ENCODE data around the gene NF2.

The NF2 gene

DNA sequence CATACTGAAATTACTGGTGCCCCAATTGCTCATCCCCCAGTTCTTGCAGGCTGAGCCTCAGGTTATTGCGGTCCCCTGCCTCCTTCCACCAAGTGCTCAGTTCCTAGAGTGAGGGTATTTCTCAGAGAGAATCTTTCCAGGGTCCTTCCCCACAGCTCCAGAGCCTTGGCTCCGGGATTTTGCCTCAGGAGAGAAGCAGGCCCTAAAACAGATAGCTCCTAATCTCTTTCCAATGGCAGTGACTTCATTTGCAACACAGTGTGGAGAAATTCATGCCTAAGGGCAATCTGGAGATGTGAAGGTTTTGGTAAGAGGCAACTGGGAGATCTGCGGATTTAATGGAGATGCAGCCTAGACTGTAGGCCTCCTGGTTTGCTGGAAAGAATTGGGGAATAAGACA lies 2.9 kb downstream of the NF2 start:
- no peak overlapping the region for H3K4me3 ChIP-seq (ENCODE audit: low read depth, low read length)
- H3K36me3 ChIP-seq = peaks cover 28% of the 10 kb centered on the region
- H3K9me3 ChIP-seq (ENCODE audit: severe bottlenecking) = no peaks in the 10 kb centered on the region
- TF ChIP-seq, protein P1, sequence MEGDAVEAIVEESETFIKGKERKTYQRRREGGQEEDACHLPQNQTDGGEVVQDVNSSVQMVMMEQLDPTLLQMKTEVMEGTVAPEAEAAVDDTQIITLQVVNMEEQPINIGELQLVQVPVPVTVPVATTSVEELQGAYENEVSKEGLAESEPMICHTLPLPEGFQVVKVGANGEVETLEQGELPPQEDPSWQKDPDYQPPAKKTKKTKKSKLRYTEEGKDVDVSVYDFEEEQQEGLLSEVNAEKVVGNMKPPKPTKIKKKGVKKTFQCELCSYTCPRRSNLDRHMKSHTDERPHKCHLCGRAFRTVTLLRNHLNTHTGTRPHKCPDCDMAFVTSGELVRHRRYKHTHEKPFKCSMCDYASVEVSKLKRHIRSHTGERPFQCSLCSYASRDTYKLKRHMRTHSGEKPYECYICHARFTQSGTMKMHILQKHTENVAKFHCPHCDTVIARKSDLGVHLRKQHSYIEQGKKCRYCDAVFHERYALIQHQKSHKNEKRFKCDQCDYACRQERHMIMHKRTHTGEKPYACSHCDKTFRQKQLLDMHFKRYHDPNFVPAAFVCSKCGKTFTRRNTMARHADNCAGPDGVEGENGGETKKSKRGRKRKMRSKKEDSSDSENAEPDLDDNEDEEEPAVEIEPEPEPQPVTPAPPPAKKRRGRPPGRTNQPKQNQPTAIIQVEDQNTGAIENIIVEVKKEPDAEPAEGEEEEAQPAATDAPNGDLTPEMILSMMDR (IDR thresholded peaks at IDR 0.05; ENCODE audit: low read depth, low read length) = no peak
- no peak for DNase-seq
- H3K27me3 ChIP-seq (ENCODE audit: insufficient read depth, low read depth, severe bottlenecking) = no peaks in the 10 kb centered on the region
- no peak overlapping the region for H3K27ac ChIP-seq

DNA sequence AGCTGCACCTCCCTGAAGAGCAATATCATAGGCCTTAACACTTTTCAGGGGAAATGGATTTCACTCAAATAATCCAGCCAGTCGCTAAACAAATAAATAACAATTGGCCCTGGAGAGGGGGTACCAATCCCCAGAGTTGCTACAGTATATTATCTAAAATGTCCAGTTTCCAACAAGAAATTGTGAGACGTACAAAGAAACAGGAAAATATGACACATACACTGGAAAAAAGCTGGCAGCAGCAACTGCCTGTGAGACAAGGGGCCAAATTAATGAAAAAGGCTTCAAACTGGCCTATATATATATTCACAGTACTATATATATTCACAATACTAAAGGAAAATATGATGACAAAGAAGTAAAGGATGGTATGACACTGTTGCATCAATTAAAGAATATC lies 4.0 kb downstream of the NF2 start:
- Histone ChIP-seq H3K9me3 (ENCODE audit: severe bottlenecking) (no peaks in the 10 kb centered on the region), H3K4me3 (ENCODE audit: low read depth, low read length) (no peak overlapping the region), H3K27me3 (ENCODE audit: insufficient read depth, low read depth, severe bottlenecking) (no peaks in the 10 kb centered on the region), H3K36me3 (peaks cover 32% of the 10 kb centered on the region), H3K27ac (no peak overlapping the region)
- no peak for DNase-seq
- TF ChIP-seq, protein P1 (IDR thresholded peaks at IDR 0.05; ENCODE audit: low read depth, low read length) = no peak

DNA sequence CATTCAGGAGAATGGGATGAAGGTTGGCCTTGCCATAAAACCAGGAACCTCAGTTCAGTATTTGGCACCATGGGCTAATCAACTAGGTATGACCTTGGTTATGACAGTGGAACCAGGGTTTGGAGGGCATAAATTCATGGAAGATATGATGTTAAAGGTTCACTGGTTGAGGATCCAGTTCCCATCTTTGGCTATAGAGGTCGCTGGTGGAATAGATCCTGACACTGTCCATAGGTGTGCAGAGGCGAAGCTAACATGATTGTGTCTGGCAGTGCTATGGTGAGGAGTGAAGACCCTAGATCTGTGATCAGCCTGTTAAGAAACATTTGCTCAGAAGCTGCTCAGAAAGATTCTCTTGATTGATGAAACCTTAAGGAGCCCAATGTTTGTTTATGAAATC lies 5.7 kb downstream of the NF2 start:
- TF ChIP-seq, protein P1 (IDR thresholded peaks at IDR 0.05; ENCODE audit: low read depth, low read length) = peak; percentile 69
- Histone ChIP-seq H3K9me3 (ENCODE audit: severe bottlenecking) (no peaks in the 10 kb centered on the region), H3K4me3 (ENCODE audit: low read depth, low read length) (no peak overlapping the region), H3K27me3 (ENCODE audit: insufficient read depth, low read depth, severe bottlenecking) (no peaks in the 10 kb centered on the region), H3K36me3 (peaks cover 27% of the 10 kb centered on the region), H3K27ac (no peak overlapping the region)
- peak; percentile 23 for DNase-seq

GRCh38 chr22:29610780-29611179 lies 7.3 kb downstream of the NF2 start:
- no peak for DNase-seq
- H3K27ac ChIP-seq = no peak overlapping the region
- H3K27me3 ChIP-seq (ENCODE audit: insufficient read depth, low read depth, severe bottlenecking) = no peaks in the 10 kb centered on the region
- no peaks in the 10 kb centered on the region for H3K9me3 ChIP-seq (ENCODE audit: severe bottlenecking)
- no peak overlapping the region for H3K4me3 ChIP-seq (ENCODE audit: low read depth, low read length)
- H3K36me3 ChIP-seq = peaks cover 22% of the 10 kb centered on the region
- TF ChIP-seq, protein P1 (IDR thresholded peaks at IDR 0.05; ENCODE audit: low read depth, low read length) = no peak

DNA sequence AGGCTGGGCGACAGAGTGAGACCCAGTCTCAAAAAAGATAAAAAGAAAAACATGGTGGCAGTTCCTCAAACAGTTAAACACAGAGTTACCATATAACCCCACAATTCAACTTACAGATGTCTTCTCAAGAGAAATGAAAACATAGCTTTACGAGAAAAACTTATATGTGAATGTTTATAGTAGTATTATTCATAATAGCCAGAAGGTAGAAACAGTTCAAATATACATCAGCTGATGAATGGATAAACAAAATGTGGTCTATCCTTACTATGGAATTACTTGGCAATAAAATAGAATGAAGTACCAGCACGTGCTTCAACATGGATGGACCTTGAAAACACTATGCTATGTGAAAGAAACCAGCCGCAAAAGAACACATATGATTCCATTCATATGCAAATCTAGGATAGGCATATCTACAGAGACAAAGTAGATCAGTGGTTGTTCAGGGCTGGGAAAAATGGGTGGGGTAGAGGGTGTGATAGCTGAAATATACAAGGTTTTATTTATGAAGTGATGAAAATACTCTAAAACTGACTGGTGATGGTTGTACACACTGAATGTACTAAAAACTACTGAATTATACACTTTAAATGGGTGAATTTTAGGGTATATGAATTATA lies 12.4 kb downstream of the NF2 start:
- DNase-seq = no peak
- no peak overlapping the region for H3K4me3 ChIP-seq (ENCODE audit: low read depth, low read length)

More for the DNA sequence above, 12.4 kb downstream of the NF2 start:
- TF ChIP-seq, protein P1 (IDR thresholded peaks at IDR 0.05; ENCODE audit: low read depth, low read length) = no peak
- Histone ChIP-seq H3K27me3 (ENCODE audit: insufficient read depth, low read depth, severe bottlenecking) (no peaks in the 10 kb centered on the region), H3K36me3 (peaks cover 8% of the 10 kb centered on the region), H3K27ac (no peak overlapping the region), H3K9me3 (ENCODE audit: severe bottlenecking) (no peaks in the 10 kb centered on the region)

Data from WERI-Rb-1 (cell line).